Measurements from ENCODE around the gene SH3D19. TPM values are rescaled to one million over a fixed set of nuclear protein-coding genes. Genes with fewer than 3 reads are reported as not detected.

The SH3D19 gene
- total and polyA plus RNA-seq, 12 donors, result 32.4 to 175 (median 116) TPM

DNA sequence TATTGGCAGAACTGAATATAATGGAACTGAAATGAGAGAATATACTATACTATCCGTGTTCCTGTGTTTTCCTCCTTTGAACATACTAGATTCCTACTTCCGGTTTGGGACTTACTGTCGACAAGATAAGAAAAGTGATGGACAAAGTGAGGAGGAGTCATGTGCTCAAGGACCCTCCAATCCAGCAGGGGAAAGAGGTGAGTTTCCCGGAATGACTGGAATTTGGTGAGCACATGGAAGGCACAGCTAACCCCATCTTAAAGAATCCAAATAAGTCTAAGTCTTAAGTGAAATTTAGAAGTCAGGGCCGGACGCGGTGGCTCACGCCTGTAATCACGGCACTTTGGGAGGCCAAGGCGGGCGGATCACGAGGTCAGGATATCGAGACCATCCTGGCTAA lies 36.6 kb upstream of the SH3D19 start:
- TF ChIP-seq, protein P1, sequence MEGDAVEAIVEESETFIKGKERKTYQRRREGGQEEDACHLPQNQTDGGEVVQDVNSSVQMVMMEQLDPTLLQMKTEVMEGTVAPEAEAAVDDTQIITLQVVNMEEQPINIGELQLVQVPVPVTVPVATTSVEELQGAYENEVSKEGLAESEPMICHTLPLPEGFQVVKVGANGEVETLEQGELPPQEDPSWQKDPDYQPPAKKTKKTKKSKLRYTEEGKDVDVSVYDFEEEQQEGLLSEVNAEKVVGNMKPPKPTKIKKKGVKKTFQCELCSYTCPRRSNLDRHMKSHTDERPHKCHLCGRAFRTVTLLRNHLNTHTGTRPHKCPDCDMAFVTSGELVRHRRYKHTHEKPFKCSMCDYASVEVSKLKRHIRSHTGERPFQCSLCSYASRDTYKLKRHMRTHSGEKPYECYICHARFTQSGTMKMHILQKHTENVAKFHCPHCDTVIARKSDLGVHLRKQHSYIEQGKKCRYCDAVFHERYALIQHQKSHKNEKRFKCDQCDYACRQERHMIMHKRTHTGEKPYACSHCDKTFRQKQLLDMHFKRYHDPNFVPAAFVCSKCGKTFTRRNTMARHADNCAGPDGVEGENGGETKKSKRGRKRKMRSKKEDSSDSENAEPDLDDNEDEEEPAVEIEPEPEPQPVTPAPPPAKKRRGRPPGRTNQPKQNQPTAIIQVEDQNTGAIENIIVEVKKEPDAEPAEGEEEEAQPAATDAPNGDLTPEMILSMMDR (IDR thresholded peaks at IDR 0.05), result no peak
- DNase-seq (no peak), ATAC-seq (no peak)
- Histone ChIP-seq H3K36me3 (no peaks in the 10 kb centered on the region), H3K27ac (no peak overlapping the region), H3K4me3 (no peak overlapping the region), H3K27me3 (no peaks in the 10 kb centered on the region), H3K4me1 (peaks cover 0 to 2% (median 0%) of the 10 kb centered on the region in 9 donors), H3K9me3 (no peaks in the 10 kb centered on the region)
- intact Hi-C loops (cut with DNase I), result loop anchor here in 7 of 10 donors (1.0 to 10.0 kb wide), 9 partner anchors 35 to 245 kb away; partner anchors contain the start of genes PRSS48 (in 5 of the 7) and SH3D19 (in 1 of the 7)
- WGBS, 2 donors, result 86 to 90% methylated on average over 13 of the region's 13 CpGs

DNA sequence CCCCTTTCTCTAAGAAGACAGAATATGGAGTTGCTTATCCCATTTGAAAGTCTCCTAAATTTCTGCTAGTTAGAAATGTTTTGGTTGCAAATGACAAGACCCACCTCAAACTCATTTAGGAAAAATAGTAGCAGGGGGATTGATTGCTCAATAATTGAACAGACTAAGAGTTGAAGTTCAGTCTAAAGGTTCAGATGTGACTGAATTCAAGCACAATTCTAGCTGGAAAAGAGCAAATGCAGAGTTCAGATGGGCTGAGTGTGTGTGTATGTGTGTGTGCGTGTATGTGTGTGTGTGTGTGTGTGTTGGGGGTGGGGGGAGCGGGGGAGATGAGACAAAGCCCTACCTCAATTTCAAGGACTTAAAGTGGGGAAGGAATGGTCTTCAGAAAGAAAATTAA lies 35.7 kb upstream of the SH3D19 start:
- TF ChIP-seq, protein P1 (IDR thresholded peaks at IDR 0.05), result no peak
- no peaks in the 10 kb centered on the region for H3K36me3 ChIP-seq
- H3K4me1 ChIP-seq, result peaks cover 0 to 2% (median 0%) of the 10 kb centered on the region in 9 donors
- no peak overlapping the region for H3K27ac ChIP-seq
- no peak for DNase-seq
- intact Hi-C loops (cut with DNase I), result loop anchor here in 5 of 10 donors (1.0 to 10.0 kb wide), 6 partner anchors 34 to 244 kb away; partner anchors contain the start of genes PRSS48 (in 2 of the 5) and SH3D19 (in 1 of the 5)
- WGBS, 2 donors, result 96 to 98% methylated on average over 2 of the region's 2 CpGs
- H3K4me3 ChIP-seq, result no peak overlapping the region
- no peak for ATAC-seq
- no peaks in the 10 kb centered on the region for H3K27me3 ChIP-seq
- no peaks in the 10 kb centered on the region for H3K9me3 ChIP-seq

DNA sequence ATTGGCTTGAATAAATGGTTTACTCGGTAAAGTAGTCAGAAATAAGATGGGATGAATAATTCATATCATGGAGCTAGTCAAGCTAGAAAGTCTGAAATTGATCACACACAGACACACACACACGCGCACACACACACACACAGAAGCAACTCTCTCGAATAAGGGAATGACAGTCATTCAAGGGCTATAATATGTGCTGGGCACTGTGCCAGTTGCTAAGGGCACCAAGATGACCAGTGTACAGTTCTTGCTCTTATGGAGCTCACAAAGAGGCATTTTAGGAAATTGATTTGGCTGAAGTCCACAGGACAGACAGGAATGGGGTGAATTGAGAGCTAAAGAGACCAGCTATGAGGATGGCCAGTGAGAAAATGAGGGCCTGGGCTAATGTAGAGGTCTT lies 34.2 kb upstream of the SH3D19 start:
- H3K4me1 ChIP-seq, result peaks cover 0 to 2% (median 0%) of the 10 kb centered on the region in 9 donors
- WGBS, 2 donors, result 78 to 79% methylated on average over 4 of the region's 4 CpGs
- H3K27ac ChIP-seq, result no peak overlapping the region
- no peak for DNase-seq
- intact Hi-C loops (cut with DNase I), result loop anchor here in 3 of 10 donors (10.0 kb wide), 3 partner anchors 75 to 245 kb away; partner anchors contain the start of gene PRSS48 (in 1 of the 3)
- no peaks in the 10 kb centered on the region for H3K27me3 ChIP-seq
- TF ChIP-seq, protein P1 (IDR thresholded peaks at IDR 0.05), result no peak
- no peak overlapping the region for H3K4me3 ChIP-seq
- no peak for ATAC-seq
- H3K36me3 ChIP-seq, result no peaks in the 10 kb centered on the region
- H3K9me3 ChIP-seq, result no peaks in the 10 kb centered on the region

DNA sequence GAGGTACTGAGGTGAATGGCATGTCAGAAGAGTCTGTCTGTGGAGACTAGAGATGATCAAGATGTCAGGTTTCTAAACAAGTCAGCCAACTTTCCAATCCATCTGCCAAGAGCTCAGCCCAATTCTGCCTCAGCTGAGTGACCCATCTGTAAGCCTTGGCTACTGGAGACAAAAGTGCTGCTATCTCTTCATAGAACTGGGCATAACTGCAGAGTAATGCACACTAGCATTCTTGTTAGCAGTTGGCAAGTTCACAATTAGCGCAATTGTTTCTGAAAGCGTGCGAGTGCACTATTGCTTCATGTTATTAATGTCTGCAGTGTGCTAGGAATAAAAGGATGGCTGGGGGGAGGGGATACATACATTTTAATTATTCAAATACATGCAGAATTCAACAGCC lies 32.9 kb upstream of the SH3D19 start:
- DNase-seq (peak in 1 of 2 donors; percentile 5), ATAC-seq (peak in 1 of 8 donors; percentile 38)
- Histone ChIP-seq H3K27me3 (no peaks in the 10 kb centered on the region), H3K36me3 (no peaks in the 10 kb centered on the region), H3K4me1 (peaks cover 0 to 2% (median 0%) of the 10 kb centered on the region in 9 donors), H3K9me3 (no peaks in the 10 kb centered on the region), H3K27ac (no peak overlapping the region), H3K4me3 (no peak overlapping the region)
- intact Hi-C loops (cut with DNase I), result loop anchor here in 3 of 10 donors (10.0 kb wide), 3 partner anchors 73 to 247 kb away; partner anchors contain the start of gene PRSS48 (in 1 of the 3)
- TF ChIP-seq, protein P1 (IDR thresholded peaks at IDR 0.05), result no peak
- 86 to 87% methylated on average over 3 of the region's 3 CpGs for WGBS, 2 donors

Measured in heart right ventricle (tissue), 16 donors.